ENCODE measurements around the gene ORAI3. TPM values are rescaled to one million over a fixed set of nuclear protein-coding genes. Genes with fewer than 3 reads are reported as not detected.

ORAI3 gene
- total RNA-seq: 13.0 and 16.7 TPM in 2 replicates

GRCh38 chr16:30948667-30949649 lies at the start of gene ORAI3:
TSS of gene ORAI3 (plus strand) at chr16:30949068. CDS start at chr16:30949290, 222 bp downstream.

GRCh38 chr16:30923554-30924075 lies 25.3 kb upstream of the ORAI3 start, which contains the start of gene FBXL19:
TSS of gene FBXL19 (plus strand) at chr16:30923572. CDS start at chr16:30925755, 2,183 bp downstream.

GRCh38 chr16:30957456-30958174 lies 8.7 kb downstream of the ORAI3 start, which contains the start of gene SETD1A:
TSS of gene SETD1A (plus strand) at chr16:30957754. CDS start at chr16:30958732, 978 bp downstream.

GRCh38 chr16:30984669-30985400 lies 36.0 kb downstream of the ORAI3 start, which contains the start of gene HSD3B7:
TSS of gene HSD3B7 (plus strand) at chr16:30985207. CDS start at chr16:30985659, 452 bp downstream.

Small RNA genes within 50 kb of the gene (small RNA-seq; reads per million reads assigned to genes)
- gene AC135048.1: not detected

Other genes with a start within 250 kb of the ORAI3 start
- gene SRCAP, start 249.9 kb upstream of the ORAI3 start, total RNA-seq: 32.3 and 36.0 TPM in 2 replicates
- 21.4 and 22.1 TPM in 2 replicates for gene PHKG2, start 200.6 kb upstream of the ORAI3 start, total RNA-seq
- gene CFAP119, start 187.0 kb upstream of the ORAI3 start, total RNA-seq: 1.5 and 1.7 TPM in 2 replicates
- gene RNF40, start 186.7 kb upstream of the ORAI3 start, total RNA-seq: 85.9 and 91.9 TPM in 2 replicates
- gene ZNF629, start 161.9 kb upstream of the ORAI3 start, total RNA-seq: 10.6 and 11.6 TPM in 2 replicates
- gene BCL7C, start 55.0 kb upstream of the ORAI3 start, total RNA-seq: 21.2 and 25.9 TPM in 2 replicates
- gene CTF1, start 52.5 kb upstream of the ORAI3 start, total RNA-seq: 0.13 and 0.14 TPM in 2 replicates
- gene FBXL19, start 25.5 kb upstream of the ORAI3 start, total RNA-seq: 20.6 and 33.5 TPM in 2 replicates
- gene SETD1A, start 8.7 kb downstream of the ORAI3 start, total RNA-seq: 7.0 and 7.8 TPM in 2 replicates
- 3.7 and 4.7 TPM in 2 replicates for gene HSD3B7, start 36.1 kb downstream of the ORAI3 start, total RNA-seq
- 0.27 and 0.36 TPM in 2 replicates for gene STX1B, start 61.6 kb downstream of the ORAI3 start, total RNA-seq
- gene STX4, start 84.5 kb downstream of the ORAI3 start, total RNA-seq: 22.2 and 26.3 TPM in 2 replicates
- gene ZNF668, start 125.2 kb downstream of the ORAI3 start, total RNA-seq: 6.6 and 8.9 TPM in 2 replicates
- 12.2 and 15.3 TPM in 2 replicates for gene ZNF646, start 125.4 kb downstream of the ORAI3 start, total RNA-seq
- gene PRSS53, start 139.9 kb downstream of the ORAI3 start, total RNA-seq: 1.1 and 1.5 TPM in 2 replicates
- gene VKORC1, start 145.7 kb downstream of the ORAI3 start, total RNA-seq: 65.3 and 77.1 TPM in 2 replicates
- 42.0 and 51.4 TPM in 2 replicates for gene BCKDK, start 159.3 kb downstream of the ORAI3 start, total RNA-seq
- gene KAT8, start 168.6 kb downstream of the ORAI3 start, total RNA-seq: 24.1 and 31.4 TPM in 2 replicates
- gene PRSS8, start 186.7 kb downstream of the ORAI3 start, total RNA-seq: not detected in 2 replicates
- gene PRSS36, start 201.0 kb downstream of the ORAI3 start, total RNA-seq: 0.13 and 0.14 TPM in 2 replicates
- 87.8 and 92.3 TPM in 2 replicates for gene FUS, start 231.1 kb downstream of the ORAI3 start, total RNA-seq

All from thoracic aorta endothelial cell (primary cell).